NCI-H69 (cell line): ENCODE measurements around the gene CAPZA1.
A peak's percentile ranks its signal among the peaks of the same experiment; 100 is the strongest.
"Not testable (repeated sequence)": the region's sequence is repeated elsewhere in the genome, so short reads cannot be mapped to it uniquely, and the experiment has no call there.

Source experiments
- DNase-seq: peaks from one replicate; lab custom pipeline; 2025; lab: John Stamatoyannopoulos, UW

Gene CAPZA1

GRCh38 chr1:112619518-112620376, at the start of gene CAPZA1:
TSS of gene CAPZA1 (plus strand) at chr1:112619832. CDS start at chr1:112619845, 13 bp downstream.
- peak; percentile 89 for DNase-seq

GRCh38 chr1:112575154-112575804, 44.4 kb upstream of the CAPZA1 start:
- DNase-seq = no peak

DNA sequence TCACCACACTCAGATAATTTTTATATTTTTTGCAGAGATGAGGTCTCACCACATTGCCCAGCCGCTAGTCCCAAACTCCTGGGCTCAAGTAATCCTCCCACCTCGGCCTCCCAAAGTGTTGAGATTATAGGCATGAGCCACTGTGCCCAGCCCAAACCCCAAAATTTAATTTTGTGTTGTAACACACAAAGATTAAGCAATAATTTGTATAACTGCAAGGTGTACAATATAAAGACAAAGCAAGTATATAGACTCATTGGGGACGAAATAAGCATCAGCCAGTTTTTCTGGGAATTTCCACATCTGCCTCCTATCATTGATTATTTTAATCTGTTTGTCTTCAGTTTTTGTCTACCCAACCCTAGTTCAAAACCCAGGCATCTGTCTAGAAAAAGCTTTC, 43.4 kb upstream of the CAPZA1 start:
- no peak for DNase-seq

- DNase-seq = no peak
Measured at GRCh38 chr1:112579801-112580510, 39.7 kb upstream of the CAPZA1 start.

- DNase-seq = no peak
Measured at GRCh38 chr1:112581586-112582192, 37.9 kb upstream of the CAPZA1 start.

DNA sequence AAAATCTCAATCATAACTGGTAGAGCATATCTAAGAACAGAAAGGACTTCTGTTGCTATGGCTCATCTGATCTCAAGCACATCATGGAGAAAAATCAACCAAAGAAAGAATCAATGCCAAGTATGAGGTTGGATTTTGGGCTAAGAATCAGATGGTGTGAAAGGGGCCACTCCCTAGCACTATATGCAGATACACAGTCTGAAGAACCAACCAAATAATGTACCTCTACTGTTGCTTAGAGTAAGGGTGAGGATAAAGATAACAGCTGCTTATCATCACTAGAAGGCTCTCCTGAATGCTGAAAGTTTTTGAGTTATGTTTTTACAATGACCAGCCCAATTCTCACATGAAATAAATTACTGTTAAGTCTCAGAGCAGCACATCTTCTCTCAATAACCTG, 36.3 kb upstream of the CAPZA1 start:
- DNase-seq = no peak

- no peak for DNase-seq
Measured at GRCh38 chr1:112589766-112590165, 29.9 kb upstream of the CAPZA1 start.

DNA sequence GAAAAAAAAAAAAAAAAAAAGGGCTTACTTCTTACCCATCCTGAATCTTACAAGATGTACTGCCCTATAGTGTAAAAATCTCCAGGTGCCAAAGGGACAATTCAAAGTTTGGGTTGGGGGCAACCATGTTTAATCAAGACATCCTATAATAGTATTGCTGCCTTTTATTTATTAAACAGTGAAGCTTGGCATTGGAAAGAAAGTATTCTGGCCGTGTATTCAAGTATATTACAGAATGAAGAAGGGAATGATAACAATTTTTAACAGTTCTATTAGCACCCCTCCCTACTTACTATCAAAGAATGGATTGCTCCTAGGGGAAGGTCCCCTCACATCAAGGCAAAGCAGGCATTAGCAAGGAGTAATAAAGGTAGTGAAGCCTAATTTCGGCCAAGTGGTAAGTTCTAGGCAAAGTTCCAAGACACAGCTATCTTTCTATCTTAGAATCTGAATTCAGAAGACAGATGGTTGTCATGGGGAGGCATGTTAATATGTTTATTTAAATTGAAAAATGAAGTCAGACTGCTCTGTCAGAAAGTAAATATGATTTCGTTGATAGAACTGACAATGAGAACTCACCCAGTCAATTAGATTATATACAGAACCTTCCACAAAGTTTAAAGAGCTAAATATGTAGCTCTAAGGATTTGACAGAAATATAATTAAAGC, 25.3 kb upstream of the CAPZA1 start:
- peak; percentile 62 for DNase-seq

GRCh38 chr1:112599477-112599876, 20.2 kb upstream of the CAPZA1 start:
- DNase-seq = no peak

DNA sequence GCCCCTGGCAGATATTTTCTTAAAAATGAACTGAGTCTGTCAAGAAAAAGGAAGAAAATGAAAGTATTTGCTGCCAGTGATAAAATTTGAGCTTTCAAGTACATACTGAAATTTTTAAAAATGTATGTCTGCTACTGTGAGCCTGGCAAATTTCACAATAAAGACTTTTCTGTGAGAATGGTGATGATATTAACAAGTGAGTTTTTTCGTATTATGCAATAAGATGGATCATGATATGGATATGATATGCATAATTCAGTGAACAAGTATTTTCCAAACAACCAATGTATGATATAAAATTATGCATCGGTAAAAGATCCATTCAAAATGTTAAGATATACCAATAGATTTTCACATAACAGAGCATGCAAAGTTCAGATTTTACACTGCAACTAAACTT, 16.6 kb upstream of the CAPZA1 start:
- DNase-seq = no peak

GRCh38 chr1:112603541-112603940, 16.1 kb upstream of the CAPZA1 start:
- no peak for DNase-seq

DNA sequence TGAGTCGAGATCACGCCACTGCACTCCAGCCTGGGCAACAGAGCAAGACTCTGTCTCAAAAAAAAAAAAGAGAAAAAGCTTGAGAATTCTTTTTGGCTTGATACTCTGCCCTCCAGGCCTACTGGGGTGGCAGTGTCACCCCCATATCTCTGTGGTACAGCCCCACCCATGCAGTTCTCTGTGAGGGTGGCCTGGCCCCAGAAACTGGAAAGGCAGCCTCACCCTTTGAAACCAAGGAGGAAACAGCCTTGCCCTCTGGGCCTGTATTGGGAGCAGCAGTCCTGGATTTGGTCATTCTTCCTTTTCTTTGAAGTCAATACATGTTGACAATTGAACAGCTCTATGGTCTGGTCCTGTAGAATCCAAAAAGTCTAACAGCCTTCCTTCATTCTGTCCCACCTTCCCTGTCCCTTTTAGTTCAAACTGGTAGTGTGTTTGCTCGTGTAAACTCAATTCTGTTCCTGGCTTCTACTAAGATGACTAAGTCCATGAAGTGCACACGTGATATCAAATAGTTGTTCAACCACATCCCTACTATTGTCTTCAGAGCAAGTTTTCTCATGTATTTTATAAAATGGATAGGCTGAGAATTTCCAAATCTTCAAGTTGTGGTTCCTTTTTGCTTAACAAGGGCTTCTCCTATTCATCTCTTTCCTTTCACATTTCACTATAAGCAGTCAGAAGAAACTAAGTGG, 13.9 kb upstream of the CAPZA1 start:
- DNase-seq = no peak

GRCh38 chr1:112614460-112615065, 5.1 kb upstream of the CAPZA1 start:
- DNase-seq = peak; percentile 1

DNA sequence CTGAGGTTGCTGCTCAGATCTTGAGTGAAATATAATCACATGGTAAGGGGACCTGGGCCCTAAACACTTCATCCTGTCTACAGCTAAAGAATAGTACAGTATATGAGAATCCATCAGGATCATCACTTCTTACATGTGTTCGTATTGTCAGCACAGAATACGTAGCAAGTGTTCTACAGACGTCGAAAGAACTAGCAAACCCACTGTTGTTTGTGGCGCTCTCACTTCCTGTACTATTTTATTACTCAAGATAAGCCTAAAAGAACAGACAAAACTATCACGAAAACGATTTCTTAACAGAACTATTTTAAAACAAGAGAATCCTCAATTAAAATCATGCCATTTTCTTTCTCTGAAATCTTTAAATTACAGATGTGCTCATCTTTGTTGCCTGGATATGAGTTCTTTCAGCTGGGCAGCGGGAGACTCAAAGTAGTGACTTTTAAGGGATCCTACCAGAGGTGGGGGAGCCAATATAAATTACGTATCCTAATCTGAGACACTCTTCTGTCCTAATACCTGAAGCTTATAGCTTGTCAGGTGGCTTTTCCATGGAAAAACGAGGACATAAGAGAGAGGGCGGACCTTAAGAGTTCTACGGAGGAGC, 1.4 kb upstream of the CAPZA1 start:
- DNase-seq = no peak

- peak; percentile 79 for DNase-seq
Measured at GRCh38 chr1:112618721-112619517, 713 bp upstream of the CAPZA1 start, which contains the start of gene ST7L. TSS of gene ST7L (minus strand) at chr1:112619141. CDS start at chr1:112619113, 28 bp downstream.

- DNase-seq = no peak
Measured at GRCh38 chr1:112620377-112620695, 704 bp downstream of the CAPZA1 start.

DNA sequence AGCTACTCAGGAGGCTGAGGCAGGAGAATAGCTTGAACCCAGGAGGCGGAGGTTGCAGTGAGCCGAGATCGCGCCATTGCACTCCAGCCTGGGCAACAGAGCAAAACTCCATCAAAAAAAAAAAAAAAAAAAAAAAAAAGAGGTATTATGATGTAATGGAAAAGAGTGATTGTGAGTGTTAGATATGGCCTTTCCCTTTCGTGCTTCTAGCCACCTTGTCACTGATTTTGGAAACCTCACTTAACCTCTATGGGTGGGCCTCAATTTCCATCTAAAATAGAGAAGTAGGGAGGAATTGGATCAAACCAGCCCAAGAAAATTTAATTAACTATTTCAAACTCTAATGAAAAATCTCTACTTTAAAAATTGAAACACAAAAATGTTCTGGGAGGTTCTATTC, 4.9 kb downstream of the CAPZA1 start:
- not testable (repeated sequence) for DNase-seq

- DNase-seq = no peak
Measured at GRCh38 chr1:112625696-112626095, 6.1 kb downstream of the CAPZA1 start.

DNA sequence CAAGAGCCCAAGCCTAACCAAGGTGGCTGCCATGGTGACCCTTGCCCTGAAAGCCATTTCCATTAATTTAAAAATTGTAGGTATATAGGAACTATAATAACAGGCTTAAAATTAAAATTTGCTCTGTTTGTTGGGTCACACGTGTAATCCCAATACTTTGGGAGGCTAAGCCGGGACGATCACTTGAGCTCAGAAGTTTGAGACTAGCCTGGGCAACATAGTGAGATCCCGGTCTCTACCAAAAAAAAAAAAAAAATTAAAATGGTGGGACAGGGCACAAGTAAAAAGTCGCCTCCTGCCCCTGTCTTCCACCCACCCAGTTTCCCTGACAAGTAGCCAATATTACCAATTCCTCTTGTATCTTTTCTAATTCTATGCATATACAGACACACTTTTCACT, 6.6 kb downstream of the CAPZA1 start:
- DNase-seq = no peak

GRCh38 chr1:112626887-112627286, 7.3 kb downstream of the CAPZA1 start:
- DNase-seq = no peak
